Natural killer cell (primary cell): Measurements from ENCODE around the gene PHOSPHO1. TPM values are rescaled to one million over a fixed set of nuclear protein-coding genes. Genes with fewer than 3 reads are reported as not detected.

Experiments used
- ATAC-seq, 3 donors: fragments of 150-1000 bp in 2 of 3; fragments of 200-7000 bp in 1 of 3; cut with Tn5 transposase; 1 replicate in 1 of 3; 2 replicates in 2 of 3; pipeline ENCODE4 v1.10.0; 2021; ENCODE audit warnings: mild to moderate bottlenecking in 2 of 3, moderate library complexity in 2 of 3
- DNase-seq, 2 donors: peaks; one replicate each; pipeline versions ENCODE4 v3.0.0 to v3.0.0-alpha.2; 2013 to 2021; ENCODE audit warnings: mixed read lengths in 1 of 2
- H3K27ac ChIP-seq: one replicate; pipeline ENCODE4 v1.5.1; 2013; ENCODE audit warnings: mild to moderate bottlenecking, low read length
- H3K27me3 ChIP-seq: one replicate; pipeline ENCODE4 v1.6.1; 2013; ENCODE audit warnings: low read length; ENCODE audit not compliant: control insufficient read depth, insufficient read depth
- H3K36me3 ChIP-seq: one replicate; pipeline ENCODE4 v1.6.1; 2013; ENCODE audit warnings: low read length; ENCODE audit not compliant: control insufficient read depth, insufficient read depth
- H3K4me1 ChIP-seq: one replicate; pipeline ENCODE4 v1.6.1; 2013; ENCODE audit warnings: low read length; ENCODE audit not compliant: control insufficient read depth, insufficient read depth
- H3K4me3 ChIP-seq: one replicate; pipeline ENCODE4 v1.5.1; 2013; ENCODE audit warnings: low read length
- H3K9me3 ChIP-seq: one replicate; pipeline ENCODE4 v1.6.1; 2013; ENCODE audit warnings: low read length; ENCODE audit not compliant: control insufficient read depth, insufficient read depth
- H3K27ac Mint-ChIP-seq, 2 donors: one replicate each; pipeline ENCODE4 v1.8.0; 2022; ENCODE audit warnings: mild to moderate bottlenecking in 2 of 2, mixed read lengths in 2 of 2, moderate library complexity in 1 of 2
- H3K27me3 Mint-ChIP-seq, 2 donors: one replicate each; pipeline ENCODE4 v1.8.0; 2022; ENCODE audit warnings: low read depth in 2 of 2, mixed read lengths in 2 of 2
- H3K36me3 Mint-ChIP-seq: one replicate; pipeline ENCODE4 v1.8.0; 2022; ENCODE audit warnings: mixed read lengths
- H3K4me1 Mint-ChIP-seq, 2 donors: one replicate each; pipeline ENCODE4 v1.8.0; 2022; ENCODE audit warnings: mixed read lengths in 2 of 2
- H3K4me3 Mint-ChIP-seq: one replicate; pipeline ENCODE4 v1.8.0; 2022; ENCODE audit warnings: mild to moderate bottlenecking, moderate library complexity, mixed read lengths
- H3K9me3 Mint-ChIP-seq, 2 donors: one replicate each; pipeline ENCODE4 v1.8.0; 2022; ENCODE audit warnings: mixed read lengths in 2 of 2
- WGBS: methylation state at CpG from one replicate; pipeline ENCODE4 v1.1.7; 2013; ENCODE audit warnings: missing lambda C conversion rate; ENCODE audit not compliant: insufficient coverage; 5-methylcytosine and 5-hydroxymethylcytosine counted together
- intact Hi-C: fragments of 100-400 bp; cut with micrococcal nuclease; formaldehyde crosslinking; loops from one replicate; pipeline ENCODE4 v1.14.2; 2022
- total RNA-seq, 4 donors: library from RNA; stranded (reverse); fragments of 120-200 nt in 1 of 4; gene quantifications; one replicate each; pipeline versions ENCODE4 v1.2.3 to v1.2.4, GENCODE V29; 2013 to 2022
- TF ChIP-seq, protein P1 (sequence below): fragments of 200-600 bp; IDR thresholded peaks from one replicate; pipeline ENCODE4 v1.8.0; 2022; ENCODE audit warnings: antibody characterized with exemption

PHOSPHO1 gene
- total RNA-seq, 3 donors from 2014 or later (not counting 1 experiment from before 2014, with no cell fraction given): 1.7 TPM; not detected in 2

DNA sequence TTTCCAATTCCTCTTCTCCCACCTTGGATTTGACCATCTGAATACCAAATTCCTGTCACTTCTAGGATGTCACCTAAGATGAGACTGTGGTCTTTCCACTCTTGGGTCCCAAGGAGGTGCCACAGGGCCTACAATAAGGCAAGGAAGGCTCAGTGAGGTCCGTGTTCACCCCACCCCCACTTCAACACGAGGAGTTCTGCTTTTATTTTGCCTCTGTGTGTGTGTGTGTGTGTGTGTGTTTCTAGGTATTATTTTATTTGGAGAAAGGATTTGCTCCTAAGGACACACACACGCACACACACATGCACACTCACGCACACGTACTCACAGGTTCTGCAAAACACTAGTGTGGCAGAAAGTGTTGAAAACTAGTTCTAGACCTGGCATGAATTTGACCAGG, 24.5 kb upstream of the PHOSPHO1 start:
- H3K4me3 ChIP-seq: no peak overlapping the region
- TF ChIP-seq, protein P1, sequence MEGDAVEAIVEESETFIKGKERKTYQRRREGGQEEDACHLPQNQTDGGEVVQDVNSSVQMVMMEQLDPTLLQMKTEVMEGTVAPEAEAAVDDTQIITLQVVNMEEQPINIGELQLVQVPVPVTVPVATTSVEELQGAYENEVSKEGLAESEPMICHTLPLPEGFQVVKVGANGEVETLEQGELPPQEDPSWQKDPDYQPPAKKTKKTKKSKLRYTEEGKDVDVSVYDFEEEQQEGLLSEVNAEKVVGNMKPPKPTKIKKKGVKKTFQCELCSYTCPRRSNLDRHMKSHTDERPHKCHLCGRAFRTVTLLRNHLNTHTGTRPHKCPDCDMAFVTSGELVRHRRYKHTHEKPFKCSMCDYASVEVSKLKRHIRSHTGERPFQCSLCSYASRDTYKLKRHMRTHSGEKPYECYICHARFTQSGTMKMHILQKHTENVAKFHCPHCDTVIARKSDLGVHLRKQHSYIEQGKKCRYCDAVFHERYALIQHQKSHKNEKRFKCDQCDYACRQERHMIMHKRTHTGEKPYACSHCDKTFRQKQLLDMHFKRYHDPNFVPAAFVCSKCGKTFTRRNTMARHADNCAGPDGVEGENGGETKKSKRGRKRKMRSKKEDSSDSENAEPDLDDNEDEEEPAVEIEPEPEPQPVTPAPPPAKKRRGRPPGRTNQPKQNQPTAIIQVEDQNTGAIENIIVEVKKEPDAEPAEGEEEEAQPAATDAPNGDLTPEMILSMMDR: no peak
- no peak overlapping the region for H3K4me3 Mint-ChIP-seq

DNA sequence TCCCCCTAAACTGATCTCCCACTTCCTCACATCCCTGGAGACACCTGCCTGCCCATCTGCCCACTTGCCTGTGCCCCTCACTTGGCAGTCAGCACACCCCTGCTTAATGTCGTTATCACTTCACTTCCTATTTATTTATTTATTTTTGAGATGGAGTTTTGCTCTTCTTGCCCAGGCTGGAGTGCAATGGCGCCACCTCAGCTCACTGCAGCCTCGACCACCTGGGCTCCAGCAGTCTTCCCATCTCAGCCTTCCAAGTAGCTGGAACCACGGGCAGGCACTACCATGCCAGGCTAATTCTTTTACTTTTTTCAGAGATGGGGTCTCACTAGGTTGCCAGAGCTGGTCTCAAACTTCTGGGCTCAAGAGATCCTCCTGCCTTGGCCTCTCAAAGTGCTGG, 23.5 kb upstream of the PHOSPHO1 start:
- WGBS: 92% methylated on average over 4 of the region's 4 CpGs
- no peaks in the 10 kb centered on the region for H3K9me3 Mint-ChIP-seq
- H3K4me3 Mint-ChIP-seq: no peak overlapping the region
- H3K4me1 Mint-ChIP-seq: no peaks in the 10 kb centered on the region
- no peaks in the 10 kb centered on the region for H3K4me1 ChIP-seq
- H3K27ac ChIP-seq: no peak overlapping the region
- no peaks in the 10 kb centered on the region for H3K27me3 ChIP-seq
- TF ChIP-seq, protein P1: no peak
- DNase-seq: no peak
- H3K27ac Mint-ChIP-seq: no peak overlapping the region
- no peak for ATAC-seq
- H3K9me3 ChIP-seq: no peaks in the 10 kb centered on the region
- no peaks in the 10 kb centered on the region for H3K36me3 Mint-ChIP-seq
- intact Hi-C loops: no loop called here
- no peaks in the 10 kb centered on the region for H3K36me3 ChIP-seq
- H3K27me3 Mint-ChIP-seq: peaks cover 0 to 2% of the 10 kb centered on the region in 2 donors
- H3K4me3 ChIP-seq: no peak overlapping the region

More for the DNA sequence above, 24.5 kb upstream of the PHOSPHO1 start:
- peaks cover 3% of the 10 kb centered on the region for H3K27me3 ChIP-seq
- peaks cover 0 to 2% of the 10 kb centered on the region in 2 donors for H3K27me3 Mint-ChIP-seq
- ATAC-seq: no peak
- no peak for DNase-seq
- WGBS: 73% methylated on average over 3 of the region's 5 CpGs
- H3K27ac ChIP-seq: no peak overlapping the region
- intact Hi-C loops: no loop called here
- H3K4me1 ChIP-seq: peaks cover 8% of the 10 kb centered on the region
- no peaks in the 10 kb centered on the region for H3K9me3 Mint-ChIP-seq
- H3K4me1 Mint-ChIP-seq: no peaks in the 10 kb centered on the region
- H3K36me3 Mint-ChIP-seq: no peaks in the 10 kb centered on the region
- no peak overlapping the region for H3K27ac Mint-ChIP-seq
- no peaks in the 10 kb centered on the region for H3K9me3 ChIP-seq
- H3K36me3 ChIP-seq: no peaks in the 10 kb centered on the region

DNA sequence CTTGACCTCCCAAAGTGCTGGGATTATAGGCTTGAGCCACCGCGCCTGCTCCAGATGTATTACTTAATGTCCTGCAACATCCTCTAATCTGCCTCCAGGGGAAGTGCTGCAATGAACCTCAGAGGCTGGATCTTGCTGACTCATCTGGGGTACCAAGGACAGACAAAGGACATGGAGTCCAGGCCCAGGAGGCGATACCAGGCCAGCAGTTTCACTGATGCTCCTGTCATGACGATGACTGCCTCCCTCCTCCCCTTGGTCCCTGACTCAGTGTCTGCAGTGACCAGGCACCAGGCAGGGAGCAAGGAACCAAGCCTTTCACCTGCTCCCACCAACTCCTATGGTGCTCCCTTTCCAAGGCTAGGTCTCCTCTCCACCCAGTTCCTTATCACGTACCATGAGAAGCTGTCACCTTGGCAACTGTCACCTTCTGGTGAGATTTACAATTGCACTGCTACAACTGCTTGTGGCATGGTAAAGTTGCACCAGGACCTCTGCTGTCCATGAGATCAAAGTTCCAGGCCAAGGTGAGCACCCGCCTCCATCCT, 21.6 kb upstream of the PHOSPHO1 start:
- H3K27me3 Mint-ChIP-seq: peaks cover 0 to 2% of the 10 kb centered on the region in 2 donors
- Histone ChIP-seq H3K9me3 (no peaks in the 10 kb centered on the region), H3K36me3 (no peaks in the 10 kb centered on the region), H3K27me3 (no peaks in the 10 kb centered on the region), H3K4me1 (no peaks in the 10 kb centered on the region), H3K27ac (no peak overlapping the region), H3K4me3 (no peak overlapping the region)
- no peaks in the 10 kb centered on the region for H3K4me1 Mint-ChIP-seq
- no peaks in the 10 kb centered on the region for H3K36me3 Mint-ChIP-seq
- H3K9me3 Mint-ChIP-seq: no peaks in the 10 kb centered on the region
- no peak for ATAC-seq
- no peak overlapping the region for H3K4me3 Mint-ChIP-seq
- no peak overlapping the region for H3K27ac Mint-ChIP-seq
- intact Hi-C loops: no loop called here
- DNase-seq: no peak
- WGBS: 88% methylated on average over 6 of the region's 6 CpGs
- TF ChIP-seq, protein P1: no peak

DNA sequence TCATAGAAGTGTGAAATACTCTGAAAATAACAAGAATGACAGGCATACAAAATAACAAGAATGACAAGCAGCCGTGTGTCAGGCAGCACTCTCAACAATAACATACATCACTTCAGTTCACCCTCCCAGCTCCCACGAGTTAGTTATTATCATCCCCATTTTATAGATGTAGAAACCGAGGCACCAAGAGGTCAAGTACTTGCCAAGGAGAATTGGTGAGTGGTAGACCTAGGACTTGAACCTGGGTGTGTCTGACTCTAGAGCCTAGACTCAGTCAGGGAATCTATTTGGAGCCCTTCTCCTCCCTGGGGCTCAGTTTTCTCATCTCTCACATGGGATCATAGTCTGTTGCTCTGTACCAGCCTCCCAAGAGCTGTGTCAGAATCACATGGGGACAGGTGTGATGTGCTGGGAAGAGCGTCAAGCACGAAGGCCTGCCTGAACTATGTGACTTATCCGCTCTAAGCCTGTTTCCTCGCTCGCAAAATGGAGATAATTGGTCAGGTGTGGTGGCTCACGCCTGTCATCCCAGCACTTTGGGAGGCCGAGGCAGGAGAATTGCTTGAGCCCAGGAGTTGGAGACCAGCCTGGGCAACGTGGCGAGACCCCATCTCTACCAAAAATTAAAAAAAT, 19.4 kb upstream of the PHOSPHO1 start:
- H3K27ac Mint-ChIP-seq: no peak overlapping the region
- Histone ChIP-seq H3K9me3 (no peaks in the 10 kb centered on the region), H3K4me1 (no peaks in the 10 kb centered on the region), H3K4me3 (no peak overlapping the region), H3K36me3 (no peaks in the 10 kb centered on the region), H3K27me3 (no peaks in the 10 kb centered on the region), H3K27ac (no peak overlapping the region)
- no peaks in the 10 kb centered on the region for H3K9me3 Mint-ChIP-seq
- no peaks in the 10 kb centered on the region for H3K4me1 Mint-ChIP-seq
- peaks cover 0 to 2% of the 10 kb centered on the region in 2 donors for H3K27me3 Mint-ChIP-seq
- H3K36me3 Mint-ChIP-seq: no peaks in the 10 kb centered on the region
- TF ChIP-seq, protein P1: no peak
- 91% methylated on average over 11 of the region's 12 CpGs for WGBS
- ATAC-seq: no peak
- no peak overlapping the region for H3K4me3 Mint-ChIP-seq
- DNase-seq: no peak
- intact Hi-C loops: no loop called here
